GM12865 (cell line): Measurements from ENCODE around the gene ZNF418.

Source experiments
- DNase-seq: peaks from one replicate; pipeline ENCODE4 v3.0.0; 2010; ENCODE audit warnings: low read depth
- H3K4me3 ChIP-seq: 2 replicates; pipeline ENCODE4 v1.5.1; 2011; ENCODE audit warnings: mild to moderate bottlenecking, low read depth, low read length, control low read depth
- CTCF ChIP-seq: IDR thresholded peaks from 2 replicates; pipeline ENCODE4 v1.5.1; 2011; ENCODE audit warnings: low read length, control low read depth, low read depth, inconsistent platforms; ENCODE audit not compliant: insufficient read depth; ENCODE audit errors: missing control alignments

The ZNF418 gene

DNA sequence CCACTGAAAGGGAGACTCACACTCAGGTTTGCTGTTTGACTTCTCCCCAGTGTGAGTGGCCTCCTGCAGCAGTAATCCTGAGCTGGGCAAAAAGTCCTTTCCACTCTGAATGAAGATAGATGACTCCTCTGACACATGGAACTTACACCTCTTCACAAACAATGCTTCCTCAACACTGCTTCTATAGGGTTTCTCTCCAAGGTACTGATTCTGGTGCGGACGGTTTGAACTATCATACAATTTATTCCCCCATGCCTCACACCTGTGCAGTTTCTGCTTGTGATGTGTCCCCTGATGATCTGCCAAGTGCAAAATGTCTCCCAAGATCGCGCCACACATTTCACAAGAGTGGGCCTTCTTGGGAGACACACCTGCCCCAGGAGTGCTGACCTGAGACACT is 7.6 kb downstream of the ZNF418 start:
- H3K4me3 ChIP-seq = no peak overlapping the region
- no peak for DNase-seq
- TF ChIP-seq CTCF = no peak

GRCh38 chr19:57916168-57916995 is 18.8 kb downstream of the ZNF418 start, which contains the start of gene ZNF417:
TSS of gene ZNF417 (minus strand) at chr19:57916592. CDS start at chr19:57916411, 181 bp downstream.
- DNase-seq = peak; percentile 97
- peak within 1 kb of the TSS; percentile 85 for H3K4me3 ChIP-seq
- TF ChIP-seq CTCF = peak; percentile 36

DNA sequence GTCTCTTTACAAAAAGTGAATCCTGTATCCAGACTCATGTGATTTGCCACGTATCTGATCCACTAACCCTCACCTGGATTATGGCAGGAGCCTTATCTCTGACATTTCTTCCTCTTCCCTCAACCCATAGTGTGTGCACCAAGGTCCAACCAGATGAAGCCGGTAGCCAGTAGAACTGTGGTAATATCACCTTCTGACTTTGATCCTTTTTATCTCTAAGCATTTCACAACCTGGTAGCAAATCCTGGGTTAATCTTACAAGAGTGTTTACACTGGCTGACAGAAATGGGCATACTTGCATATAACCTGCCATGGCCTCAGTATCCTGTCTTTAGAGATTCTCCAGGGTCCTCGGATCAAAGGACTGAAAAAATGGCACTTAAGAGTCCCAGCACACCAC is 20.7 kb downstream of the ZNF418 start:
- no peak overlapping the region for H3K4me3 ChIP-seq
- TF ChIP-seq CTCF = no peak
- DNase-seq = no peak

GRCh38 chr19:57907394-57907793 is 27.8 kb downstream of the ZNF418 start:
- H3K4me3 ChIP-seq = no peak overlapping the region
- no peak for DNase-seq
- TF ChIP-seq CTCF = no peak

- TF ChIP-seq CTCF = no peak
- DNase-seq = no peak
- H3K4me3 ChIP-seq = no peak overlapping the region
Observed at GRCh38 chr19:57905258-57905657, 29.9 kb downstream of the ZNF418 start.

DNA sequence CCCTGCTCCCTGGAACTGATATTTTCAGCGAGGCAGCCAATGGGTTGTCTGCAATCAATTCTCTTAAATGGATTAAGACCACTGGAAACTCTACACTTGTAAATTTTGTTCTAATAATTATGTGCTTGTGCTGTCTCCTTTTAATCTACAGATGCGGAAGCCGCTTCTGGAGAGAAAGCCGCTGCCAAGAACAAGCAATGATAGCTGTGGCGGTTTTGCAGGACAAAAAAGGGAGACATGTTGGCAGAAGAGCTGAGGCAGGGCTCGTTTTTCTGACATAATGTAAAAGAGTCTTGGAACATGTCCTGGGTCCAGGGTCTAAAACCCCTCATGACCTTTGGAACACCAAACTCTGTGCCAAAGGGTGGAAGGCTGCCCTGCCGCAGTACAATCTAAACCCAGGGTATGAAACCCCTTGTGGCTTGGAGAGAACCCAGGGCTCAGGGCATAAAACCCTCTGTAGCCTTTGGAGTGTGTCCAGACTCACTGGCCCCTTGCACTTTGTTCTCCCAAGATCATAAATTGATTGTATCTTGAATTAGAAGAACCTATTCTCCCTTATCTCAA is 31.5 kb downstream of the ZNF418 start:
- H3K4me3 ChIP-seq = no peak overlapping the region
- no peak for DNase-seq
- TF ChIP-seq CTCF = no peak
